ENCODE data around the gene FHL3. TPM values are rescaled to one million over a fixed set of nuclear protein-coding genes. Genes with fewer than 3 reads are reported as not detected.
A peak's percentile ranks its signal among the peaks of the same experiment; 100 is the strongest.

Gene FHL3
- total RNA-seq, 1 donor from 2014 or later = 26.3 TPM

DNA sequence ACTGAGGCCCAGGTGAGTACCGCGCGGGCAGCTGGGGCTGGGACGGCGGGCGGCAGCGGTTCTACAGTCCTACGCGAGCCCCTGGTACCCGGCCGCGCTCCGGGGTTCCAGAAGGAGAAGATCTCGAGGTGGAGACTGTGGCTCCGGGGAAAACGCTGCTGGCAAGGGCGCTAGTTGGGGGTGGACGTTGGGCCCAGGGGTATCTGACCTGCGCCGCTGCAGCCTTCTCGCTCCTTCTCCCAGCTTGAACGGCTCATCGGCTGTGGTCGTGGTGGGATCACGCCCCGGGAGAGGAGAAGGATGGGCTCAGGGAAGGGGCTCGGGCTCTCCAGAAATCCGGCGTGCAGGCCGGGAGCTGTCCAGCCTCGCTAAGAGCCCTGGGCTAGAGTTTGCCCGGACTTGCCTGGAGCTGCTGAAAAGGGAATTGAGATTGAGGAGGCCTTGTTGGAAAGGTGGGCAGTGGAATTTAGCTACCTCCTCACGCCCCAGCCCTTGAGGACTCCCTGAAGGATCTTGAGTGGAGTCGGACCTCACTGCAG is 42.4 kb upstream of the FHL3 start:
- Histone ChIP-seq H3K9me3 (no peaks in the 10 kb centered on the region), H3K27me3 (peaks cover 14% of the 10 kb centered on the region), H3K27ac (peak overlapping the region; percentile 36), H3K4me3 (peak overlapping the region; percentile 55 to 62), H3K4me1 (peaks cover 28% of the 10 kb centered on the region), H3K36me3 (no peaks in the 10 kb centered on the region)
- intact Hi-C loops (cut with DNase I) = no loop called here
- TF ChIP-seq, protein P1, sequence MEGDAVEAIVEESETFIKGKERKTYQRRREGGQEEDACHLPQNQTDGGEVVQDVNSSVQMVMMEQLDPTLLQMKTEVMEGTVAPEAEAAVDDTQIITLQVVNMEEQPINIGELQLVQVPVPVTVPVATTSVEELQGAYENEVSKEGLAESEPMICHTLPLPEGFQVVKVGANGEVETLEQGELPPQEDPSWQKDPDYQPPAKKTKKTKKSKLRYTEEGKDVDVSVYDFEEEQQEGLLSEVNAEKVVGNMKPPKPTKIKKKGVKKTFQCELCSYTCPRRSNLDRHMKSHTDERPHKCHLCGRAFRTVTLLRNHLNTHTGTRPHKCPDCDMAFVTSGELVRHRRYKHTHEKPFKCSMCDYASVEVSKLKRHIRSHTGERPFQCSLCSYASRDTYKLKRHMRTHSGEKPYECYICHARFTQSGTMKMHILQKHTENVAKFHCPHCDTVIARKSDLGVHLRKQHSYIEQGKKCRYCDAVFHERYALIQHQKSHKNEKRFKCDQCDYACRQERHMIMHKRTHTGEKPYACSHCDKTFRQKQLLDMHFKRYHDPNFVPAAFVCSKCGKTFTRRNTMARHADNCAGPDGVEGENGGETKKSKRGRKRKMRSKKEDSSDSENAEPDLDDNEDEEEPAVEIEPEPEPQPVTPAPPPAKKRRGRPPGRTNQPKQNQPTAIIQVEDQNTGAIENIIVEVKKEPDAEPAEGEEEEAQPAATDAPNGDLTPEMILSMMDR (IDR thresholded peaks at IDR 0.05) = no peak
- no peak for TF ChIP-seq POLR2A (IDR thresholded peaks at IDR 0.05)
- TF ChIP-seq POLR2AphosphoS5 (IDR thresholded peaks at IDR 0.05; ENCODE audit: insufficient read depth in 1 of 2, low read depth in 1 of 2) = no peak
- DNase-seq (ENCODE audit: extremely low spot score in 2 of 2) = no peak

DNA sequence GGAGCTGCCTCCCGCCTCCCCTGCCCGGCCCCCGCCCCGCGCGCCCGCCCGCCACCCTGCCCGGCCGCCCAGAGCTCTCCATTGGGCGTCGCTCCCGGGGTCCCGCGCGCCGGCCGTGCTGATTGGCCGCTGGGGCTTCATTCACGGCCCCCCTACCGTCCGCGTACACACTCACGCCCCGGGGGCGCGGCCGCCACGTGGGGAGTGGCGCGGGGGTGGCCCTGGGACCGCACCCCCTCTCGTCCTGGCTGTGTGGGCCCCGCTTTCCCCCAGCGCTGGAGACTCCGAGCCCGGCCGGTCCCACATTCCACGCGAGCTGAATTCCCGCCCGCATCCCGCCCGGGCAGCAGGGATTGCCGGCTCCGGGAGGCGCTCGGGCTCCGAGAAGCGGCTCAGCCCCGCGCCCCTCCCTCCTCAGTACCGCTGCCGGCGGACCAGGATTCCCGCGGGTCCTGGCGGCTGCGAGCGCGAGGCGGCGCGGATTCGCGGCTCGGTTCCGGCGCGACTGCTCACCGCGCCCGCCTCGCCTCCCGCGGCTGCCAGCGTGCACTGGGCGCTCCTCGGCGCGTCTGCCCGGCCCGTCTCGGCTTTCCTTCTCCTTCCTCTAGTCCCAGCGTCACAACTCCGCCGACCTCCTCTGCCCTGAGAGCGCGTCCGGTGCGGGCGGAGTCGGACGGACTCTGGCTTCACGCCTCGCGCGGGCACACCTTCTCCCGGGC is 41.7 kb upstream of the FHL3 start:
- H3K27me3 ChIP-seq = peaks cover 14% of the 10 kb centered on the region
- no peak for DNase-seq (ENCODE audit: extremely low spot score in 2 of 2)
- no peaks in the 10 kb centered on the region for H3K36me3 ChIP-seq
- peaks cover 28% of the 10 kb centered on the region for H3K4me1 ChIP-seq
- no peaks in the 10 kb centered on the region for H3K9me3 ChIP-seq
- intact Hi-C loops (cut with DNase I) = no loop called here
- TF ChIP-seq POLR2A (IDR thresholded peaks at IDR 0.05) (no peak), POLR2AphosphoS5 (IDR thresholded peaks at IDR 0.05; ENCODE audit: insufficient read depth in 1 of 2, low read depth in 1 of 2) (peak in 1 of 2 donors; percentile 47)
- TF ChIP-seq, protein P1 (IDR thresholded peaks at IDR 0.05) = no peak
- H3K4me3 ChIP-seq = peak overlapping the region; percentile 55 to 62
- H3K27ac ChIP-seq = peak overlapping the region; percentile 36

DNA sequence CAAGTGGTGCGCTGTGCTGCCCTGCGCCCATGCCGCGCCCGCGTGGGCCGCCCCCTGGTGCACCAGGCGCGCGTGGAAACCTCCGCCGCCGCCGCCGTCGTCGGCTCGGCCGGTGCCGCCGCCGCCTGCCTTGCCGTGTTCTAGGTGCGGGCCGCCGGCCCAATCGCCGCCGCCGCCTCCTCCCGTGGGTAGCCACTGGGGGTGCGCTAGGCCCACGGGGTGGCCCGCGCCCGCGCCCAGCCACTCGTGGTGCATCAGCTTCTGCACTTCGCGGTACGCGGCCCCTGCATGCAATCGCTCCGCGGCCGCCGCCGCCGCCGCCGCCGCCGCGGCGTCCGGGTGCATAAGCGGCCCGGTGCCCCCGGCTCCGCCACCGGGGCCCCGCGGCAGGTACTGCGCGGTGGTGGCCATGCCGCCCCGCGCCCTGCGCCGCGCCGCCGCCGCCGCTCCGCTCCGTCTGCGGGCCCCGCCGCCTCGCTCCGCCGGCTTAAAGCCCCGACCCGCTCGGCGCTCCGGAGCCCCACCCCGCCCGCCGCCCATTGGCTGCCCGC is 41.1 kb upstream of the FHL3 start, which contains the start of gene POU3F1:
Gene POU3F1 (minus strand): TSS at position 461 of the 551 bp plus-strand sequence. CDS start 50 bp downstream, at position 411.
- Histone ChIP-seq H3K36me3 (no peaks in the 10 kb centered on the region), H3K9me3 (no peaks in the 10 kb centered on the region), H3K27ac (peak within 1 kb of the TSS; percentile 36), H3K4me3 (peak within 1 kb of the TSS; percentile 55 to 62), H3K4me1 (peaks cover 28% of the 10 kb centered on the region), H3K27me3 (peaks cover 14% of the 10 kb centered on the region)
- DNase-seq (ENCODE audit: extremely low spot score in 2 of 2) = no peak
- no peak for TF ChIP-seq POLR2AphosphoS5 (IDR thresholded peaks at IDR 0.05; ENCODE audit: insufficient read depth in 1 of 2, low read depth in 1 of 2)
- no peak for TF ChIP-seq POLR2A (IDR thresholded peaks at IDR 0.05)
- intact Hi-C loops (cut with DNase I) = no loop called here

- Histone ChIP-seq H3K27me3 (peaks cover 14% of the 10 kb centered on the region), H3K36me3 (no peaks in the 10 kb centered on the region), H3K27ac (no peak overlapping the region), H3K9me3 (no peaks in the 10 kb centered on the region), H3K4me1 (peaks cover 28% of the 10 kb centered on the region), H3K4me3 (peak overlapping the region; percentile 55 to 62)
- intact Hi-C loops (cut with DNase I) = no loop called here
- no peak for TF ChIP-seq POLR2AphosphoS5 (IDR thresholded peaks at IDR 0.05; ENCODE audit: insufficient read depth in 1 of 2, low read depth in 1 of 2)
- TF ChIP-seq POLR2A (IDR thresholded peaks at IDR 0.05) = no peak
- TF ChIP-seq, protein P1 (IDR thresholded peaks at IDR 0.05) = no peak
- no peak for DNase-seq (ENCODE audit: extremely low spot score in 2 of 2)
Measured at GRCh38 chr1:38045401-38046332, 40.4 kb upstream of the FHL3 start.

Data from vagina (tissue), 2 donors.